ENCODE results near the gene TLL2. TPM values are rescaled to one million over a fixed set of nuclear protein-coding genes. Genes with fewer than 3 reads are reported as not detected.

Gene TLL2
- total RNA-seq, 2 donors from 2014 or later = 0.10 TPM; not detected in 1

DNA sequence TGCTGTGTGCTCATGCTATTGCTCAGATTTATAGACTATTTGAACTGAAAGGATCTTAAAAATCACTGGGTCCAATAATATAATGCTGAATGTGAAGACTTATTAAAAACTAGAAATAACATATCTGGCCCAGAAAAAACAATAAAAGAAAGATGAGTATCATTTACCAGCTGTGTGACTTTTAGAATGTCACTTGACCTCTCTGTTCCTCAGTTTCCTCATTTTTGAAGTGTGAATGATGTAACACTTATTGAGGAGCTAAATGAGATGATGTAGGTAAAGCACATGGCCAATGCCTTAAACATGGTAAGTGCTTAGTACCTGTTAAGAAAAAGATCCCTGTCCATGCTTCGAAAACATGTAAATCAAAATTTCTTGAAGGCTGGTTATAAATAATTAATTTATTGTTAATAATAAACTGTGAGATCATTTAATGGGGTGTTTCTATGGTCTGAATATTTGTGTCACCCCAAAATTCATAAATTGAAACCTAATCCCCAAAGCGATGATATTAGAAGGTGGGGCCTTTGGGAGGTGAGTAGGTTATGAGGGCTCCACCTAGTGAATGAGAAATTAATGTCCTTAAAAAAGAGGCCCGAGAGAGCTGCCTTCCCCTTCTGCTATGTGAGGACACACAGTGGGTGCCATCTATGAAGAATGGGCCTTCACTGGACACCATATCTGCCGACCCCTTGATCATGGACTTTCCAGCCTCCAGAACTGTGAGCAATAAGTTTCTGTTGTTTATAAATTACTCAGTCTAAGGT lies 196.5 kb downstream of the TLL2 start:
- DNase-seq (ENCODE audit: low spot score) = no peak
- intact Hi-C loops (cut with DNase I) = no loop called here

Other genes starting within 250 kb of the TLL2 start
- gene BLNK, start 242.4 kb downstream of the TLL2 start, total RNA-seq = 1 to 10 TPM; 3.2 to 4.1 TPM
- gene DNTT, start 209.5 kb downstream of the TLL2 start, total RNA-seq = not detected
- not detected for gene OPALIN, start 154.9 kb downstream of the TLL2 start, total RNA-seq
- 100 to 1,000 TPM; 122 to 137 TPM for gene TM9SF3, start 73.1 kb upstream of the TLL2 start, total RNA-seq
- 10 to 100 TPM in 1 of 2 donors, 1 to 10 TPM in 1; 5.8 to 14.5 TPM for gene PIK3AP1, start 206.6 kb upstream of the TLL2 start, total RNA-seq